Ascending aorta (tissue), 2 donors: ENCODE results near the gene PRKAR2B. TPM values are rescaled to one million over a fixed set of nuclear protein-coding genes. Genes with fewer than 3 reads are reported as not detected.

Experiments used
- DNase-seq, 2 donors: peaks; one replicate each; pipeline ENCODE4 v3.0.0-alpha.2; 2019; ENCODE audit warnings: low spot score in 2 of 2
- H3K27ac ChIP-seq, 2 donors: fragments of 200-600 bp; sonication (generic); one replicate each; pipeline ENCODE4 v1.5.1; 2016 to 2017; ENCODE audit warnings: mild to moderate bottlenecking in 1 of 2
- H3K27me3 ChIP-seq: fragments of 200-600 bp; sonication (generic); one replicate; pipeline ENCODE4 v1.5.1; 2017
- H3K36me3 ChIP-seq, 2 donors: fragments of 200-600 bp; sonication (generic); one replicate each; pipeline ENCODE4 v1.5.1; 2016
- H3K4me1 ChIP-seq, 2 donors: fragments of 200-600 bp; sonication (generic); one replicate each; pipeline ENCODE4 v1.5.1; 2016 to 2017; ENCODE audit warnings: mild to moderate bottlenecking in 1 of 2
- H3K4me3 ChIP-seq, 2 donors: fragments of 200-600 bp; sonication (generic); one replicate each; pipeline ENCODE4 v1.5.1; 2016 to 2017; ENCODE audit warnings: mild to moderate bottlenecking in 1 of 2
- H3K9me3 ChIP-seq, 2 donors: fragments of 200-600 bp; sonication (generic); one replicate each; pipeline ENCODE4 v1.5.1; 2016
- CTCF ChIP-seq, 3 experiments: fragments of 200-600 bp in 2 of 3; fragments of 450-650 bp in 1 of 3; sonication (generic) in 2 of 3; IDR thresholded peaks; one replicate each; pipeline ENCODE4 v1.5.1; 2016 to 2019; ENCODE audit warnings: antibody characterized with exemption in 3 of 3, mild to moderate bottlenecking in 1 of 3, moderate library complexity in 1 of 3
- intact Hi-C: fragments of 100-400 bp; cut with DNase I; formaldehyde crosslinking; loops from one replicate; pipeline ENCODE4 v1.15.1; 2023
- total RNA-seq: library from RNA; depleted of rRNA; stranded (reverse); fragments of >200 nt; gene quantifications from one replicate; pipeline ENCODE4 v1.1.0, GENCODE V29; 2016

The PRKAR2B gene
- total RNA-seq, 1 donor from 2014 or later = 10.5 TPM

GRCh38 chr7:107160389-107160788, 115.9 kb downstream of the PRKAR2B start:
- TF ChIP-seq CTCF (IDR thresholded peaks at IDR 0.05) = no peak
- Histone ChIP-seq H3K4me1 (no peaks in the 10 kb centered on the region), H3K36me3 (no peaks in the 10 kb centered on the region), H3K4me3 (no peak overlapping the region), H3K27ac (no peak overlapping the region), H3K9me3 (no peaks in the 10 kb centered on the region), H3K27me3 (no peaks in the 10 kb centered on the region)
- intact Hi-C loops = no loop called here
- DNase-seq = no peak

- H3K4me3 ChIP-seq = no peak overlapping the region
- H3K36me3 ChIP-seq = no peaks in the 10 kb centered on the region
- no peak for DNase-seq
- H3K27ac ChIP-seq = no peak overlapping the region
- intact Hi-C loops = no loop called here
- no peaks in the 10 kb centered on the region for H3K9me3 ChIP-seq
- no peak for TF ChIP-seq CTCF (IDR thresholded peaks at IDR 0.05)
- H3K27me3 ChIP-seq = no peaks in the 10 kb centered on the region
- H3K4me1 ChIP-seq = no peaks in the 10 kb centered on the region
Observed at GRCh38 chr7:107161415-107161814, 116.9 kb downstream of the PRKAR2B start.

GRCh38 chr7:107162475-107162874, 118.0 kb downstream of the PRKAR2B start:
- intact Hi-C loops = no loop called here
- no peaks in the 10 kb centered on the region for H3K27me3 ChIP-seq

GRCh38 chr7:107164092-107164491, 119.6 kb downstream of the PRKAR2B start:
- H3K36me3 ChIP-seq = no peaks in the 10 kb centered on the region
- DNase-seq = no peak
- no peaks in the 10 kb centered on the region for H3K27me3 ChIP-seq
- H3K9me3 ChIP-seq = no peaks in the 10 kb centered on the region
- H3K4me3 ChIP-seq = no peak overlapping the region
- no peak overlapping the region for H3K27ac ChIP-seq
- intact Hi-C loops = no loop called here
- TF ChIP-seq CTCF (IDR thresholded peaks at IDR 0.05) = no peak
- no peaks in the 10 kb centered on the region for H3K4me1 ChIP-seq

More at GRCh38 chr7:107162475-107162874, 118.0 kb downstream of the PRKAR2B start:
- DNase-seq = no peak
- Histone ChIP-seq H3K4me1 (no peaks in the 10 kb centered on the region), H3K36me3 (no peaks in the 10 kb centered on the region), H3K27ac (no peak overlapping the region), H3K9me3 (no peaks in the 10 kb centered on the region), H3K4me3 (no peak overlapping the region)
- no peak for TF ChIP-seq CTCF (IDR thresholded peaks at IDR 0.05)

- no peak overlapping the region for H3K4me3 ChIP-seq
- no peaks in the 10 kb centered on the region for H3K27me3 ChIP-seq
- no peaks in the 10 kb centered on the region for H3K4me1 ChIP-seq
- TF ChIP-seq CTCF (IDR thresholded peaks at IDR 0.05) = no peak
- intact Hi-C loops = loop anchor here (5.0 kb wide), 5 partner anchors 222 to 1643 kb away; partner anchors contain the start of genes ATXN7L1, BCAP29 and PUS7
- H3K9me3 ChIP-seq = no peaks in the 10 kb centered on the region
- DNase-seq = no peak
- no peaks in the 10 kb centered on the region for H3K36me3 ChIP-seq
- no peak overlapping the region for H3K27ac ChIP-seq
Observed at GRCh38 chr7:107165341-107165740, 120.8 kb downstream of the PRKAR2B start.
